DMS153 treated with DMSO at 0.1 percent for 48 hours (cell line): ENCODE data around the gene NCK1.
A peak's percentile ranks its signal among the peaks of the same experiment; 100 is the strongest.
"Not testable (repeated sequence)": the region's sequence is repeated elsewhere in the genome, so short reads cannot be mapped to it uniquely, and the experiment has no call there.

ENCODE experiments used
- DNase-seq: peaks from one replicate; lab custom pipeline; 2025; ENCODE audit not compliant: unreplicated experiment; lab: John Stamatoyannopoulos, UW

Gene NCK1

DNA sequence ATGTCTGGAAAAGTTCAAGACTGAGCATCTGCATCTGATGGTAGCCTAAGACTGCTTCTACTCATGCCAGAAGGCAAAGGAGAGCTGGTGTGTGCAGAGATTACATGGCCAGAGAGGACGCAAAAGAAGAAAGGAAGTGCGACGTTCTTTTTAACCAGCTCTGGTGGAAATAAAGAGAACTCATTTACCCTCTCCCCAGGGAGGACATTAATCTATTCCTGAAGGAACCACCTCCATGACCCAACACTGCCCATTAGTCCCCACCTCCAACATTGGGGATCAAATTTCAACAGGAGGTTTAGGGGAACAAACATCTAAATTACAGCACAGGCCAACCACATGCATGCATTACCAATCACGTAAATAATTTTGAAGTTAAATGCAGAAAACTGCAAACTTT, 1.5 kb upstream of the NCK1 start:
- peak; percentile 27 for DNase-seq

DNA sequence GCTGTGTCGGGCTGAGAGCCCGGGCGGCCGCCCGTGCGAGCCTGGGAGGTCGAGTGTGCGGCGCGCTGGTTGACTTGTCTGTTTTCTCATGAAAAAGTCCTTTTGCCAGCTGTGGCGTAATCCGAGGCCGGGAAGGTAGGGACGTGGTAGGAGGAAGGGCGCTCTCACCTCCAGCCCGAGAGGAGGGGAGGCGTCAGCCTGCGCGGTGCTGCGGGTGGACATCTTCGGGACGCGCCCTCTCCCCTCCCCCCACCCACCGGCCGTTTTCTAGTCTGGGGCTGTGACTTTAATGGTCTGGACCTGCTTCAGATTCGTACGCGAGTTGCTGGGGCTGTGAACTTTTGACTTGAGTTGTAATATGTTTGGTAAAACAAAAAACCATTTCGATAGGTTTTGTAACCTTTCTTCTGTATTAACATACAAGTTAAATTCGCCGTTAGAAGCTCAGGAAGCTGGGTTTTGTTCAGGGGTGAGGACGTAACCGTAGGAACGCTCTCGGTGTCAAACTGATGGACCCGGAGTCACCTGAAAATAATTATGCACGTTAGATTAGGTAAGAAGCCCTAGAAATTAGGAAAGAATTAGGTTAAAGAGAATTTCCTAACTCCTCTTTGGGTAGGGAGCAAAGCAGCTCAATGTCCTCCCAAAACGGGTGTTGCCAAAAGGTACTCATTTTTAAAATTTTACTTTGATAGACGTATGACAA, 762 bp downstream of the NCK1 start:
- peak; percentile 33 for DNase-seq

DNA sequence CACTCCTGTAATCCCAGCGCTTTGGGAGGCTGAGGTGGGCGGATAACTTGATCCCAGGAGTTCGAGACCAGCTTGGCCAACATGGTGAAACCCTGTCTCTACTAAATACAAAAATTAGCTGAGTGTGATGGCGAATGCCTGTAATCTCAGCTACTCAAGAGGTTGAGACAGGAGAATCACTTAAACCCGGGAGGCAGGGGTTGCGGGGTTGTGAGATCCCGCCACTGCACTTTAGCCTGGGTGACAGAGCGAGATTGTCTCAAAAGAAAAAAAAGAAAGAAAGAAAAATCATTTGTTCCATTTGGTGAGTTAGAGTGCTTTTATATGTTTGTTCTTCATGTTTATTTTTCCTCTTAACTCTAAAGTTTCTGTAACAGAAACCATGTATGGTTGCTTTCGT, 7.3 kb downstream of the NCK1 start:
- DNase-seq, result no peak

DNA sequence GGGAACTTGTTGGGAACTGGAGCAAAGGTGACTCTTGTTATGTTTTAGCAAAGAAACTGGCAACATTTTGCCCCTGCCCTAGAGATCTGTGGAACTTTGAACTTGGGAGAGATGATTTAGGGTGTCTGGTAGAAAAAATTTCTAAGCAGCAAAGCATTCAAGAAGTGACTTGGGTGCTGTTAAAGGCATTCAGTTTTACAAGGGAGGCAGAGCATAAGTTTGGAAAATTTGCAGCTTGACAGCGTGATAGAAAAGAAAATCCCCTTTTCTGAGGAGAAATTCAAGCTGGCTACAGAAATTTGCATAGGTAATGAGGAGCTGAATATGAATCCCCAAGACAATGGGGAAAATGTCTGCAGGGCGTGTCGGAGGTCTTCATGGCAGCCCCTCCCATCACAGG, 10.2 kb downstream of the NCK1 start:
- DNase-seq, result not testable (repeated sequence)

DNA sequence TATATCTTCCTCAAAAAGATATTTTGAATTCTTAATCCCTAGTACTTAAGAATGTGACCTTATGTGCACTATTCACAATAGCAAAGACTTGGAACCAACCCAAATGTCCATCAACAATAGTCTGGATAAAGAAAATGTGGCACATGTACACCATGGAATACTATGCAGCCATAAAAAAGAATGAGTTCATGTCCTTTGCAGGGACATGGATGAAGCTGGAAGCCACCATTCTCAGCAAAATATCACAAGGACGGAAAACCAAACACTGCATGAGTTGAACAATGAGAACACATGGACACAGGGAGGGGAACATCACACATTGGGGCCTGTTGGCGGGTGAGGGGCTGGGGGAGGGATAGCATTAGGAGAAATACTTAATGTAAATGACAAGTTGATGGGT, 17.5 kb downstream of the NCK1 start:
- DNase-seq, result not testable (repeated sequence)

DNA sequence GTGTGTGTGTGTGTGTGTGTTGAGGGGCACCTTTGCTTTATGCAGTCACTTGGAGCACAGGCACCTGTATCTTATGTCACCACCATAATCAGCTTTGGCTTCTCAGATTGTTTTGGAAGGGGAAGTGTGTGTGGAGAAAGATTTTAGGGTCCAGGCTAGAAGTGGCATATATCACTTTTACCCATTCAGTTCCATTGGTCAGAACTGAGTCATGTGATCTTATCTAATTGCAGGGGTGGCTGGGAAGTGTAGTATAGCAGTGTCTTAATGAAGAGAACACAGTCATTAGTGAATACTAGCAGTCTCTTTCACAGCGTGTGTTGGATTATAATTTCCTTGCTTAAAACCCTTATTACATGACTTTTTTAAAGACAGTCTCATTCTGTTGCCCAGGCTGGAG, 20.6 kb downstream of the NCK1 start:
- no peak for DNase-seq

DNA sequence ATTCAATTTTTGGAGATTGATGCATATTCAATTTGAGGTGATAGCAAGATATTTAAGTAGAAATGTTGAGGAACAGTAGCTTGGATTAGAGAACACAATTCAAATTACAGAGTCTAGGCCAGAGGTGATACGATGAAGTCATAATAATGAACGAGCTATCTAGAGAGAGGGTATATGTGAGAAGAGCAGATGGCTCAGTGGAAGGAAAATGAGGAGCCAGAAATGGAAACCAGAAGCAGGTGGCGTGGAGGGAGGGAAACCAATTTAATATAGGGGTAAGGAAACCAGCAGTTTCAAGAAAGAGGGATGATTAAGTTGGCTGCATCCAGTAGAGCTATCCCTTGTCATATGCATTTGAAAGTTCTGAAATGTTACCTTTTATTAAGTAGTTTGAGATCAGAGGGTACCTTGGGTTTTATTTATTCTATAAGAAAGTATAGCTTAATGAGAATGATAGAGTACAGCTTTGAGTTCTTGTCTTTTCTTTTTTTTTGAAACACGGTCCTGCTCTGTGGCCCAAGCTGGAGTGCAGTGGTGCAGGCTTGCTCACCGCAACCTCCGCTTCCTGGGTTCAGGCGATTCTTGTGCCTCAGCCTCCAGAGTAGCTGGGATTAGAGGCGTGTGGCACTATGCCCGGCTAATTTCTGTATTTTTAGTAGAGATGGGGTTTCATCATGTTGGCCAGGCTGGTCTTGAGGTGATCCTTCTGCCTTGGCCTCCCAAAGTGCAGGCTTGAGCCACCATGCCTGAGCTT, 22.1 kb downstream of the NCK1 start:
- DNase-seq, result no peak

DNA sequence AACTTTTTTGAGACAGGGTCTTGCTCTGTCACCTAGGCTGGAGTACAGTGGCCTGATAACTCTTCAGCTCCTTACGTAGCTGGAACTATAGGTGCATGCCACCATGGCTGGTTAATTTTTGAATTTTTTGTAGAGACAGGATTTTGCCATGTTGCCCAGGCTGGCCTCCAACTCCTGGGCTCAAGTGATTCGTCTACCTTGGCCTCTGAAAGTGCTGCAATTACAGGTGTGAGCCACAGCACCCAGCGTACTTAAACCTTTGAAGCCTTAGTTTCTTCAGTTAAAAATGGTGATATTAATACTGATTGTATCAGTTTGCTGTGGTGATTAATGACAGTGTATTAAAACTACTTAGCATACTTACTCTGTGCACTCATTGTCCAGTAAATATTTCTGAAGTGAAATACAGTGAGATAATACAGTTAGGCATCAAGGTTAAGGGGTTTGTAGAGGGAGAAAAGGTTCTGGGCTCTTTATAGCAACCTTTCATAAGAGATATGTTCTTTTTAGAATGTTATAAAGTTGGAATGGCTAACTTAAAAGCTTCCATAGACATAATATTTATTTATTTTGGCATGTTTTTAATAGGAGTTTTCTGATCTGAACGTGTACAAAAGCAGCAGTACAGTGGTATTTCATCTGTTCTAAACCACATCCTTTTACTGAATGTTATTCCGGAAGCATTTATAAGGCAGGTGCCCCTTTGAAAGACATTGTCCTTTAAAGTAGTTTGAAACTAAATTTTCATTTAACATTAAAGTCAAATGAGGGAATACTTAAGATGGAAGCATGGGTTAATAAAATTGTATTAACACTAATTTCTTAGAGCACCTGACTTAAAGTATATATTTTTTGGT, 23.6 kb downstream of the NCK1 start:
- no peak for DNase-seq

DNA sequence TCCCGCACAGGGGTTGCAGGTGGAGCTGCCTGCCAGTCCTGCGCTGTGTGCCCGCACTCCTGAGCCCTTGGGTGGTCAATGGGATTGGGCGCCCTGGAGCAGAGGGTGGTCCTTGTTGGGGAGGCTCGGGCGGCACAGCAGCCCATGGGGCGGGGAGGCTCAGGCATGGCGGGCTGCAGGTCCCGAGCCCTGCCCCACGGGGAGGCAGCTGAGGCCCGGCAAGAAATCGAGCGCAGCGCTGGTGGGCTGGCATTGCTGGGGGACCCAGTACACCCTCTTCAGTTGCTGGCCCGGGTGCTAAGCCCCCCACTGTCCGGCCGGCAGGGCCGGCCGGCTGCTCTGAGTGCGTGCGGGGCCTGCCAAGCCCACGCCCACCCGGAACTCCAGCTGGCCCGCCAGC, 27.9 kb downstream of the NCK1 start:
- DNase-seq, result no peak

DNA sequence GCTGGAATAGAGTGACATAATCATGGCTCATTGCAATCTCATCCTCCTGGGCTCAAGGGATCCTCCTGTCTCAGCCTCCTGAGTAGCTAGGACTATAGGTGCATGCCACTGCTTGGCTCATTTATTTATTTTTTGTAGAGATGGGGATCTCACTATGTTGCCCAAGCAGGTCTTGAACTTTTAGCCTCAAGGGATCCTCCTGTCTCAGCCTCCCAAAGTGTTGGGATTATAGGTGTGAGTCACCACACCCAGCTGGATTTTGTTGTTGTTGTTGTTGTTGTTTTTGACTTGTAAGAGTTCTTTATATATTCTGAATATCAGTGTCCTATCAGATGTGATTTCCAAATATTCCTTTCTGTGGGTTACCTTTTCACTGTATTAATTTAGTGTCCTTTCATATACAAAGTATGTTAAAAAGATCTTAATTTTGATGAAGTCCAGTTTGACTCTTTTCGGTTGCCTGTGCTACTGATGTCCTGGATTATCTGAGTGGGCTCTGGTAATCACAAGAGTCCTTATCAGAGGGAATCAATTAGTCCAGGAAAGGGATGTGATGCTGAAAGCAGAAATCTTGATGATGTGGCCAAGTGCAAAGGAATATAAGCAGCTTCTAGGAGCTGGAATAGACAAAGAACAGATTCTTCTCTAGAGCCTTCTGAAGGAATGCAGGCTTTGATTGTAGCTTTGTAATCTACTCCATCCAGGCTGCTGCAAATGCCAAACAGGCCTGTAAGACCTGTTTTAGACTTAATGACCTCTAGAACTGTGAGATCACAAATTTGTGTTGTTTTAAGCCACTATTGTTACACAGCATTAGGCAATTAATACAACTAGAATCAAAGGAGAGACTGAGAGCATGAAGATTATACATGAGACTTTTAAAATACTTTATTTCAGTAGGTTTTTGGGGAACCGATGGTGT, 30.2 kb downstream of the NCK1 start:
- no peak for DNase-seq

DNA sequence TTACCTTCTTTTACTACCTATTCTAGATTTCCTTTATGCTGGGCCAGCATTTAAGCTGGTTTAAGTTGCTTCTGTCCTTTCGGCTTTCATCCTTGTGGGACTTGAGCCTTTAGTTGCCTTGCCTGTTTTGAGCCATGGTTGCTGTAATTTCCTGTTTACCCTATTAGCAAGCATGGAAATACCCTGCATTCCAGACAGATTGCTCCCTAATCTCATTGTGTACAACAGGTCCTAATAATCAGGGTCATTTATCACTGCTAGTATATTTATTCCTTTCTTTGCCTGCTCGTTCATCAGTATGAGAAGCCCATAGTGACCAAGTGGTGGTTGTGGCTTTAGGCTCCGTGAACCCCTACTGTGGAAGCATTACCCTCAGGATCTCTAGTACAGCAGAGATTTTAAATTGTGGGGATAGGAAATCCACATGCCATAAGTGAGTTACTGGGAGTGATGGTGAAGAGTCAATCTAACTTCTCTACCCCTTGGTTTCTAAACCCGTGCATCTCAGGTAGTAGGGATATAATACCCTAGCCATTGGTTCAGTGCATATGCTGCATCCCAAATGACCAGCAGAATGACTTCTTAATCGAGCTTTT, 31.9 kb downstream of the NCK1 start:
- no peak for DNase-seq

DNA sequence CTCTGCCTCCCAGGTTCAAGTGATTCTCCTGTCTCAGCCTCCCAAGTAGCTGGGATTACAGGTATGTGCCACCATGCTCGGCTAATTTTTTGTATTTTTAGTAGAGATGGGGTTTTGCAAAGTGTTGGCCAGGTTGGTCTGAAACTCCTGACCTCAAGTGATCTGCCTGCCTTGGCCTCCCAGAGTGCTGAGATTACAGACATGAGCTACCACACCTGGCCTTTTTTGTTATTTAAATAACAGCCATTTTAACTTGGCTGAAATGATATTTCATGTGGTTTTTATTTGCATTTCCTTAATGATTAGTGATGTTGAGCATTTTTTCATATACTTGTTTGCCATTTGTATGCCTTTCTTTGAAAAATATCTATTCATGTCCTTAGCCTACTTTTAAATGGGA, 35.2 kb downstream of the NCK1 start:
- not testable (repeated sequence) for DNase-seq

DNA sequence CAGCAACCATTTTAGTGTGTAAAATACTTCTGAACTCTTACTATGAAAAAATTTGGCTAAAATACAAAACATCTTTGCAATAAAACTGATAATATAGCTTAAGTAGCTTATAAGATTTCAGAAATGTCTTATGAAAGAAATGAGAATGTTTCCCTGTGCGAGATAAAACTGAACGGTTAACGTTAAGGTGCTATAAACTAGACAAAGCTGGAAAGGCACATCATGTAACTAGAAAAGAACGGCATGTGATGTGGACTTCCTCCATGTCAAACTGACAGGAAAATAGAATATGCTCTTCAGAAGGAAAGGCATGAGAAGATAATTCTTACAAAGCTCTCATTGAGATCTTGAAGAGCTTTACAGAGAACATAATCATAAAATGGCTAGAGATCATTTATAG, 36.5 kb downstream of the NCK1 start:
- DNase-seq, result no peak

DNA sequence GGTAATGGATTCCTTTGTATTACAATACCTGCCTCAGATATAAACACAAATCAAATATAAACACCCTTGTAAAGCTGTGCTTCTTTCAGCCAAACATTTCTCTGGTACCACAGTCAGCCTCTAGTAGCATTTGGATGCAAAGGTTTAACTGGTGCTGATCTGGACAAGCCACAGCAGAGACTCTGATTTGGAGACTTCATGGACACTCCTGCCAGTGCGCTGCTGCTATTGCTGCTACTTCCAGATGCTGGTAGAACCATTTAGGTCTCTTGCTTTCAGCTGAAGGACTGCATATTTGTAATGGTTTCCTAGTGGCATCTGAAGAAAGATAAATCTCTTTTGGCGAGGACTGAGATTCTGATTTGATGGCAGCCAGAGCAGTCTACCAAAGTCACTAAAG, 36.9 kb downstream of the NCK1 start:
- no peak for DNase-seq

DNA sequence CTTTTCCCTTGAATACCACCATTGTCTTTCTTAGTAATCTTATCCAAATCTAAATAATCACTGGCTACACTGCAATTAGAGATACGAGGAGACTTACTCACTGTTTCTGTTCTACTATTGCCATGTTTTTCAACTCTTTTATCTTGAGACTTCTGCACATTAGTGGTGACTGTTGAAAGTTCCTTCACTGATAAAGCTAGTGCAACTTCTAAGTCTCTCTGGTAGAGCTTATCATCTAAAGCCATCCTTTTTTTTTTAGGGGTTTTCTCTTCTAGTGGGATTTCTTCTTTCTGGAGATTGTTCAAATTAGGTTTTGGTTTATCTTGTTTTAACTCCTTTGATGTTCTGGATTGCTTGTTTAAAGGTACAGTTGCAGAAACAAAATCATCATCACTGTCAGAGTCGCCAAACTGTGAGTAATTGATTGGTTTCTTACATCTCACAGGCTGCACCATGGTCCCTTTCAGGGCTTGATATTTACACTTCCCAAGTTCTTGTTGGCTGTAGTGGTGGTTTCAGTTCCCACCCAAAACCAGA, 37.7 kb downstream of the NCK1 start:
- no peak for DNase-seq

DNA sequence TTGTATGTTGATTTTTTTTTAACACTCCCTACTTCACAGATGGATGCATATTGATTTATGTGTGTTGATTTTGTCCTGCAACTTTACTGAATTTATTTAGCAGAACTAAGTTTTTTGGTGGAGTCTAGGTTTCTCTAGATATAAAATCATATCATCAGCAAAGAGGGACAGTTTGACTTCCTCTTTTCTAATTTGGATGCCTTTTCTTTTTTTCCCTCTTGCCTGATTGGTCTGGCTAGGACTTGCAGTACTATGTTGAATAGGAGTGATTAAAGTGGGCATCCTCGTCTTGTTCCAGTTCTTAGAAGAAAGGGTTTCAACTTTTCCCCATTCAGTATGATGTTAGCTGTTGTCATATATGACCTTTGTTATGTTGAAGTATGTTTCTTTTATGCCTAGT, 38.7 kb downstream of the NCK1 start:
- not testable (repeated sequence) for DNase-seq

DNA sequence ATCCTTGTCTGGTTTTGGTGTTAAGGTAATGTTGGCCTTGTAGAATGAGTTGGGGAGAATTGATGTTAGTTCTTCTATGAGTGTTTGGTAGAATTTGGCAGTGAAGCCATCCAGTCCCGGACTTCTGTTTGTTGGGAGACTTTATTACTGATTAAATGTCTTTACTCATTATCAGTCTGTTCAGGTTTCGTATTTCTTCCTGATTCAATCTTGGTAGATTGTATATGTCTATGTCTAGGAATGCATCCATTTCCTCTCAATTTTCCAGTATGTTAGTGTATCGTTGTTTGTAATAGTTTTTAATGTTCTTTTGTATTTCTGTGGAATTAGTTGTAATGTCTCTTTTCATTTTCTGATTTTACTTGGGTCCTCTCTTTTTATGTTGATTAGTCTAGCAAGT, 39.4 kb downstream of the NCK1 start:
- DNase-seq, result no peak

DNA sequence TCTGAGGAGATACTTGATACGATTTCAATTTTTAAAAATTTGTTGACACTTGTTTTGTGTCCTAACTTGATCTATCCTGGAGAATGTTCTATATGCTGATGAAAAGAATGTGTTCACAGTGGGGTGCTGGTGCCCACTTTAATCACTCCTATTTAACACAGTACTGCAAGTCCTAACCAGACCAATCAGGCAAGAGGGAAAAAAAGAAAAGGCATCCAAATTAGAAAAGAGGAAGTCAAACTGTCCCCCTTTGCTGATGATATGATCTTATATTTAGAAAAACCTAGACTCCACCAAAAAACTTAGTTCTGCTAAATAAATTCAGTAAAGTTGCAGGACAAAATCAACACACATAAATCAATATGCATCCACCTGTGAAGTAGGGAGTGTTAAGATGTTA, 40.5 kb downstream of the NCK1 start:
- DNase-seq, result not testable (repeated sequence)

DNA sequence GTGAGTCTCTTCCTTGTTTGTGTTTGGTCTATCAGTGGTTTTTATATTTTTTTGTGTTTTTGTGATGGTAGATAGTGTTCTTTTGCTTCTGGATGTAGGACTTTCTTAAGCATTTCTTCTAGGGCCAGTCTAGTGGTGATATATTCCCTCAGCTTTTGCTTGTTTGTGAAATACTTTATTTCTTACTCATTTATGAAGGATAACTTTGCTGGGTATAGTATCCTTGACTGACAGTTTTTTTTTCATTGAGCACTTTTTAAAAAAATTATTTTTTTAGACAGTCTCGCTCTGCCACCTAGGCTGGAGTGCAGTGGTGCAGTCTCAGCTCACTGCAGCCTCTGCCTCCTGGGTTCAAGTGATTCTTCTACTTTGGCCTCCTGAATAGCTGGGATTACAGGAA, 41.9 kb downstream of the NCK1 start:
- DNase-seq, result no peak

DNA sequence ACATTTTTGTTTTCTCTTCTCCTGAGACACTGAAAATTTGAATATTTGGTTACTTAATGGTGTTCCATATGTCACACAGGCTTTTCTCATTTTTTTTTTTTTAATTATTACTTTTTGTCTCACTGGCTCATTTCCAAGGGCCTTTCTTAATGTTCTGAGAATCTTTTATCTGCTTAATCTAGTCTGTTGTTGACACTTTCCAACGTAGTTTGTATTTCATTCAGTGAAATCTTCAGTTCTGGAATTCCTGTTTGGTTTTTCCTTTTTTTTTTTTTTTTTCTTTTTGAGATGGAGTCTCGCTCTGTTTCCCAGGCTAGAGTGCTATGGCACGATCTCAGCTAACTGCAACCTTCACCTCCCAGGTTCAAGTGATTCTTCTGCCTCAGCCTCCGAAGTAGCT, 42.7 kb downstream of the NCK1 start:
- DNase-seq, result no peak
